ENCODE data around the gene SLC48A1. TPM values are rescaled to one million over a fixed set of nuclear protein-coding genes. Genes with fewer than 3 reads are reported as not detected.

The SLC48A1 gene
- total RNA-seq, 4 donors from 2014 or later = 18.9 to 35.4 (median 25.4) TPM

- TF ChIP-seq POLR2A (IDR thresholded peaks at IDR 0.05) (peak in 2 of 4 donors; percentile 38 to 62), CTCF (IDR thresholded peaks at IDR 0.05) (no peak)
- H3K9me3 ChIP-seq = no peaks in the 10 kb centered on the region
- no peaks in the 10 kb centered on the region for H3K36me3 ChIP-seq
- H3K27ac ChIP-seq = peak overlapping the region; percentile 96 to 99 (median 98)
- intact Hi-C loops (cut with DNase I) = no loop called here
- H3K4me3 ChIP-seq = peak overlapping the region; percentile 64 to 95 (median 82)
- DNase-seq = no peak
- 15 to 19% methylated on average over 14 to 15 of the region's 17 CpGs for WGBS, 2 donors
- no peaks in the 10 kb centered on the region for H3K27me3 ChIP-seq
- peaks cover 78 to 93% (median 81%) of the 10 kb centered on the region in 3 donors for H3K4me1 ChIP-seq
These were observed 47.8 kb downstream of the SLC48A1 start for GRCh38 chr12:47820631-47821345.

- DNase-seq = no peak
- TF ChIP-seq CTCF (IDR thresholded peaks at IDR 0.05) (no peak), POLR2A (IDR thresholded peaks at IDR 0.05) (no peak)
- peak overlapping the region; percentile 96 to 99 (median 98) for H3K27ac ChIP-seq
- peak overlapping the region in 2 of 4 donors; percentile 77 to 95 for H3K4me3 ChIP-seq
- no peaks in the 10 kb centered on the region for H3K27me3 ChIP-seq
- H3K36me3 ChIP-seq = no peaks in the 10 kb centered on the region
- H3K9me3 ChIP-seq = no peaks in the 10 kb centered on the region
- intact Hi-C loops (cut with DNase I) = no loop called here
- H3K4me1 ChIP-seq = peaks cover 76 to 93% (median 80%) of the 10 kb centered on the region in 3 donors
- WGBS, 2 donors = 63 to 73% methylated on average over 4 of the region's 4 CpGs
These were observed 48.3 kb downstream of the SLC48A1 start for GRCh38 chr12:47821346-47821706.

- DNase-seq = no peak
- Histone ChIP-seq H3K9me3 (no peaks in the 10 kb centered on the region), H3K27me3 (no peaks in the 10 kb centered on the region), H3K4me1 (peaks cover 69 to 93% (median 77%) of the 10 kb centered on the region in 3 donors), H3K4me3 (no peak overlapping the region), H3K27ac (peak overlapping the region; percentile 96 to 99 (median 98)), H3K36me3 (no peaks in the 10 kb centered on the region)
- TF ChIP-seq POLR2A (IDR thresholded peaks at IDR 0.05) (no peak), CTCF (IDR thresholded peaks at IDR 0.05) (no peak)
- WGBS, 2 donors = 50 to 53% methylated on average over 2 of the region's 2 CpGs
- intact Hi-C loops (cut with DNase I) = no loop called here
These were observed 49.4 kb downstream of the SLC48A1 start for GRCh38 chr12:47822401-47822800.

- peaks cover 70 to 93% (median 77%) of the 10 kb centered on the region in 3 donors for H3K4me1 ChIP-seq
These were observed 49.8 kb downstream of the SLC48A1 start for GRCh38 chr12:47822863-47823262.

More at GRCh38 chr12:47822863-47823262, 49.8 kb downstream of the SLC48A1 start:
- Histone ChIP-seq H3K36me3 (no peaks in the 10 kb centered on the region), H3K27ac (peak overlapping the region; percentile 96 to 99 (median 98)), H3K9me3 (no peaks in the 10 kb centered on the region), H3K4me3 (no peak overlapping the region), H3K27me3 (no peaks in the 10 kb centered on the region)
- WGBS, 2 donors = 66 to 76% methylated on average over 3 of the region's 3 CpGs
- DNase-seq = no peak
- intact Hi-C loops (cut with DNase I) = no loop called here
- no peak for TF ChIP-seq CTCF (IDR thresholded peaks at IDR 0.05)
- TF ChIP-seq POLR2A (IDR thresholded peaks at IDR 0.05) = no peak
